HG03103 (cell line): ENCODE data around the gene ZDHHC19.
"Not testable (repeated sequence)": the region's sequence is repeated elsewhere in the genome, so short reads cannot be mapped to it uniquely, and the experiment has no call there.

ENCODE experiments used
- ATAC-seq: cut with Tn5 transposase; IDR thresholded peaks from one replicate; pipeline ENCODE4 v1.9.1; 2021; ENCODE audit warnings: low read depth; ENCODE audit not compliant: unreplicated experiment

ZDHHC19 gene

GRCh38 chr3:196179380-196180308 lies 31.6 kb downstream of the ZDHHC19 start:
- ATAC-seq = peak; percentile 58

GRCh38 chr3:196178993-196179379 lies 32.2 kb downstream of the ZDHHC19 start:
- no peak for ATAC-seq

DNA sequence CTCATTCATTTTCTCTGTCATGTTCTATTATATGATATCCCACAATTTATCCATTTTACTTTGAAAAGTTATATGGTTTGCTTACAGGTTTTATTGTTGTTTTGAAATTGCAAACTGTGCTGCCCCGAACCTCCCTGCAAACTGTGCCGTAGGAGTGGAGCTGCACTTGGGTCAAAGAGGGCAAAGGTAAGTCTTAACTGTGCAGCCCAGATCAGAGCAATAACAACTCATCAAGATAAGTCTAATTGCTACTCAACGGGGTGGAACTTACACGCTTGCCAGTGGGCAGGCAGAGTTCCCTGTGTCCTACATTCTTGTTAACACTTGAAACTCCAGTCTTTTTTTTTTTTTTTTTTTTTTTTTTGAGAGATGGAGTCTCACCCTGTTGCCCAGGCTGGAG lies 33.2 kb downstream of the ZDHHC19 start:
- ATAC-seq = no peak

DNA sequence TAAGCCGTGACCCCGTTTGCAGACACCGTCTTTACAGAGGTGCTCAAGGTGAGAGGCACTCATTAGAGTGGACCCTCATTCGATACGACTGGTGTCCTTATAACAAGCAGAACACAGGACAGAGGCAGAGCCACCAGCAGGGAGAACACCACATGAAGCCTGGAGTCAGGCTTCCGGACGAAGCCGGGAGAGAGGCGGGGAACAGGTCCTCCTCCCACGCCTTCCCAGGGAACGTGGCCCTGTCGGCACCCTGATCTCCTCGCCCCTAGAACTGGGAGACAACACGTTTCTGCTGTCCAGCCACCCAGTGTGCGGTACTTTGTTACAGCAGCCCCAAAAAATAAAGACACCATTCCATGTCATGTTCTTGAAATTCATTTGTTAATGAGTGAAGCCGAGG lies 33.6 kb downstream of the ZDHHC19 start:
- ATAC-seq = no peak

DNA sequence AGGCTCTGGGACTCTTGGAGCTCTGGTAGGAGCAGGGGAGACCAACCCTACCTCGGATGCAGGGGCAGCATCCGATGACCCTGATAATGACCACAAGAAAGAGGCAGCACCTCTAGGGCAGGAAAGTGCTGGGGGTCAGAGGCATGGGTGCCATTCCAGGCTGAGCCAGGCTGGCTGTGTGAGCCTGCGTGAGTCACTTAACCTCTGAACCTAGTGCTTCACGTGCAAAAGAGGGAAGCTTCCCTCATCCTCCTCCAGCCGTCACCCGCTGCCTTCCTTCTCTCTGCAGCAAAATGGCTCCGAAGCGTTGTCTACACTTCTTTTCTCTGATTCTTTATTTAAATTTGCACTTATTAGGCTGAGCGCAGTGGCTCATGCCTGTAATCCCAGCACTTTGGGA lies 35.5 kb downstream of the ZDHHC19 start:
- no peak for ATAC-seq

DNA sequence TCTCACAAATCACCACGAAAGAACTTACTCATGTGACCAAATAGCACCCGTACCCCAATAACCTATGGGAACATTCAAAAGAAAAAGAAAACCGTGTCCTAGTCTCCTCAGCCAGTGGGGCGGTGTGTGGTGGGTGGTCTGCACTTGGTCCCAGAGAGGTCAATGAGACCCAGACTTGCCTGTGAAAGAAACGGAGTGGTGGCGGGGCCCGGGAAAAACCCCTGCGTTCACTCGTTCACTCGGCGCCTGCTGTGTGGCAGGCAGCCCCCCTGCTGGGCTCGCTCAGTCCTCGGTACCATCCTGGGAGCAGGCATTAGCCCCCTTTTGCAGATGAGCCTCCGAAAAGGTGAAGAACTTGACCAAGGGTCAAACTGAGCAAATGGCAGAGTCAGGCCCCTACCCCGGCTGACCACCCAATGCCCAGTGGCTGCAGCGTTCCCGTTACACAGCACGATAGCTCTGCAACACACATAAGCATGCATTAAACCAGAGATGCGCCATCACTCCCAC lies 36.0 kb downstream of the ZDHHC19 start:
- no peak for ATAC-seq

DNA sequence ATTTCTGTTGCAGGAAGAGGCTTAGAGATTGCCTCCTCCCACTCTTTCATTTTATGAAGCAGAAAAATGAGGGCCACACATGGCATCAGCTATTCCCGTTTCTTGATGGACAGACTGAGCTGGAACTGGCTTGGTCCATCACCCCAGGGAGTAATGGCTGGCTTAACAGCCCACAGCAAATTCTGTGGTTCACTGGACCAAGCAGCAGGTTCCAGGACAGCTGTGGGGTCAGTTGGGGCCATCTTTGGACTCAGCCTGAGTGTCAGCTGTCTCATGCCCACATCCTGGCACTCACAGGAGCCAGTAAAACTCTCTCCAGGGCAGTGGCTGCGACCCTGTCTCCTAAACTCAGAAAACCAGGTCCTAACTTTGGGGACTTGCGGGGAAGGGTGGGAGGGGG lies 36.5 kb downstream of the ZDHHC19 start:
- ATAC-seq = no peak

DNA sequence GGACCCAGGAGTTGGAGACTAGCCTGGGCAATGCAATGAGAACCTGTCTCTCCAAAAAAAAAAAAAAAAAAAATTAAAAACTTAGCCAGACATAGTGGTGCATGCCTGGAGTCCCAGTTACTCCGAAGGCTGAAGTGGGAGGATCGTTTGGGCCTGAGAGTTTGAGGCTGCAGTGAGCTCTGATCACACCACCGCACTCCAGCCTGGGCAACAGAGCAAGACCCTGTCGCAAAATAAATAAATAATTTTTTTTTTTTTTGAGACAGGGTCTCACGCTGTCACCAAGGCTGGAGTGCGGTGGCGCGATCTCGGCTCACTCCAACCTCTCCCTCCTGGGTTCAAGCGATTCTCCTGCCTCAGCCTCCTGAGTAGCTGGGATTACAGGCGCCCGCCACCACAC lies 40.9 kb downstream of the ZDHHC19 start:
- not testable (repeated sequence) for ATAC-seq

GRCh38 chr3:196169836-196170240 lies 41.4 kb downstream of the ZDHHC19 start:
- ATAC-seq = no peak

DNA sequence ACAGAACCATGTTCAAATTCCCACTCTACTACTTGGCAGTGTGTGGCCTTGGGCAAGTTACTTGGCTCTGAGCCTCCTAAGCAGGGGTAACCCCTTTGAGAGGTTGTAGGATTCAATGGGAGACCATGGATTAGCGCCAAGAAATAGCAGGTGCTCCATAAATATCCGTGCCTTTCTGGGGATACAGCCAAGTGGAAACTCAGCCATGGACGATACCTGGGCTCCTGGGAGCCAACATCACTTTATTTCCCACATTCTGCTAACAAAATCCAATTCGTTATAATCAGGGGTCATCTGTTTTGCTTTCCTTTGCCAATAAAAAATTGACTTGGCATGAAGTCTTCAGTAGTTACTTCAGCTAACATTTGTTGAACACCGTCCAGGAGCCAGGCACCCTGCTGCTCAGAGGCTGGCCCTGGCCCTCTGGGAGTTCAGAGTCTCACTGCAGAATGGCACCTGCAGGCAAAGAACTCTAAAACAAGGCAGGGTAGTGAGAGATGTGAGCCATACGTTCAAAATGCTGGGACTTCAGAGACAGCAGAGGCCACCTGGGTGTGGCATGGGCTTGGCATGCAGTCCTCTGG lies 42.3 kb downstream of the ZDHHC19 start:
- ATAC-seq = no peak

- ATAC-seq = no peak
Observed at GRCh38 chr3:196166741-196167140, 44.5 kb downstream of the ZDHHC19 start.

DNA sequence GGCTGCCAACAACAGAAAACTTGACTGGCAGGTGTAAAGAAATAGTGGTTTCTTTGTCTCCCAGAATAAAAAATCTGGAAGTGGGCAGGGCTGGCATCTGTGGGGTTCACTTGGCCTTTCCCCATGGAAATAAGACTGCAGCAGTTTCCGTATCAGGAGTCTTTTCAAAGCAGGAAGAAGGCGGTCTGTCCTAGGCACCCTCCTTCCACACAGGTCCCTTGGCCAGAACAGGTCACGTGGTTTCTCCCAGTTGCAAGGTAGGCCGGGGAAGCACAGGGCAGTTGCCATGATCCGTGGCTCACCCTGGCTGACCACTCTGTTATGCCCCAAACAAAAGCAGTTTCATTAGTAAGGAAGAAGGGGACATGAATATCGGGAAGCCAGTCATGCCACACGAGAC lies 45.4 kb downstream of the ZDHHC19 start:
- ATAC-seq = no peak

- not testable (repeated sequence) for ATAC-seq
Observed at GRCh38 chr3:196165006-196165575, 46.1 kb downstream of the ZDHHC19 start.

GRCh38 chr3:196164576-196164975 lies 46.6 kb downstream of the ZDHHC19 start:
- ATAC-seq = no peak

DNA sequence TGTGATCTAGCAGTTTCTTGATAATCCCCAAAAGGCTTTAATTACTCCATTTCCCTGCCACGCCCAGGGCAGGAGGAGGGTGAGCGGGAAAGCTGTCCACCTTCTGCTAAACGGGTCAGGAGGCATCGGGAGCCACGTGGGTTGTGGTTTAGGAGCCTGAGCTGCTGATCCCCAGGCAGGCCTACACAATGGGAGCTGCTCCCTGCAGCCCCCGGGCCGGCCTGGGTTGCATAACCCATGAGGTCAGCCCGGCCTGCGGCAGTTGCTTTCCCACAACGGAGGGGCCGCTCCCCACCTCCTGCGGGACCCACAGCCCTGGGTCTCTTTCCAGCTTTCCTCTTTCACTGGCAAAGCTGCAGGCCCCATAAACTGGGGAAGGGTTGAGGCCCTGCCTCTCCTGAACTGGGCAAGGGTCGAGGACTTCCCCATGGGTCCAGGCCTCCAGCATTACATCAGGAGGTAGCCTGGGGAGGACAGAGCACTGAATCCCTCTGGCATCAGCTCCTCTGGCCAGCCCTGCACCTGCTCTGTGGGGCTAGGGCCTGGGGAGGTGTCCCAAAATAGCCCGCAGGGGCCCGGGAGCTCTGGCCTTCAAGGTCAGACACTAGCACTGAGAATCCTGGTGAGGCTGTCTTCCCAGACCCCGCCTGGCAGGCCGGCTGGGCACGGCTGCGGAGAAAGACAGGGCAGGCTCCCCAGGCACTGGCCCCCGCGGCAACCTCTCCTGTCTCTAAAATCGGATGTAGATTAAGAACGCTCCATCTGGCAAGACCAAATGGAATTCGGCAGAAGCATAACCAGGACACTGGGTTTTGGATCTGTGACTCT lies 47.3 kb downstream of the ZDHHC19 start:
- no peak for ATAC-seq

DNA sequence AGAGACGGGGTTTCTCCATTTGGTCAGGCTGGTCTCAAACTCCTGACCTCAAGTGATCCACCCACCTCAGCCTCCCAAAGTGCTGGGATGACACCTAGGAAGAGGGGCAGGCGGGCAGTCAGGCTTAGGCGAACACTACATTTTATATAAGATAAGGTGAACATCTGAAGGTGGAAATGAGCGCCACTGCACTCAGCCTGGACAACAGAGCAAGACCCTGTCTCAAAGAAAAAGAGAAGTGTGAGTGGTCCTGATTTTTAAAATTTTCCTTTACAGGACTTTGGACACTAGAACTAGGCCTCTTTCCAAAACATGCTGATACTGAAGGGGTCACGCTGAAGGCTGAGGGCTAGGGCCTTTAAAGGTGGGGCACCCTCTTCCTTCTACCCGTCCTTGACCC lies 48.0 kb downstream of the ZDHHC19 start:
- ATAC-seq = no peak

GRCh38 chr3:196162679-196163078 lies 48.5 kb downstream of the ZDHHC19 start:
- ATAC-seq = no peak

GRCh38 chr3:196159952-196160804 lies 51.0 kb downstream of the ZDHHC19 start:
- peak; percentile 96 for ATAC-seq

DNA sequence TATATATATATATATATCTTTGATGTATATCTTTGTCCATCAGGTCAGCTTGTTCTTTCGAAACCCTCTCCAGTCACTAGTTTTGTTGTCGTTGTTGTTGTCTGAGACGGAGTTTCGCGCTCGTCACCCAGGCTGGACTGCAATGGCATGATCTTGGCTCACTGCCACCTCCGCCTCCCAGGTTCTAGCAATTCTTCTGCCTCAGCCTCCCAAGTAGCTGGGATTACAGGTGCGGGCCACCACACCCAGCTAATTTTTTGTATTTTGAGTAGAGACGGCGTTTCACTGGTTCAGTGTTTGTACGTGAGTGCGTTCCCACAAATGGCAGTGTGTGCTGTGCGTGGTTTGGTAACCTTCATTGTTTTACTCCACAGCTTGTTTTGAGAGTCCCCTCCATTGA lies 51.7 kb downstream of the ZDHHC19 start:
- ATAC-seq = no peak

- ATAC-seq = no peak
Observed at GRCh38 chr3:196156160-196156559, 55.0 kb downstream of the ZDHHC19 start.
